ENCODE data around the gene KIF22.
"Not testable (repeated sequence)": the region's sequence is repeated elsewhere in the genome, so short reads cannot be mapped to it uniquely, and the experiment has no call there.

The KIF22 gene

GRCh38 chr16:29784901-29785500 lies 5.5 kb upstream of the KIF22 start:
- Histone ChIP-seq H3K27me3 (ENCODE audit: insufficient read depth, low read length) (peaks cover 6% of the 10 kb centered on the region), H3K36me3 (ENCODE audit: insufficient read depth, low read length) (no peaks in the 10 kb centered on the region), H3K9me3 (ENCODE audit: insufficient read depth, low read depth, low read length) (no peaks in the 10 kb centered on the region), H3K4me3 (ENCODE audit: low read length) (peak overlapping the region; percentile 41), H3K27ac (ENCODE audit: low read depth, low read length) (no peak overlapping the region), H3K4me1 (ENCODE audit: insufficient read depth, low read length) (peaks cover 2% of the 10 kb centered on the region; the same call in 1 of the 2 replicates), H3K9ac (ENCODE audit: low read depth, low read length) (peak overlapping the region; percentile 21; the same call in 1 of the 2 replicates)
- 5% methylated on average over 38 of the region's 38 CpGs for WGBS

- not testable (repeated sequence) for H3K9me3 ChIP-seq (ENCODE audit: insufficient read depth, low read depth, low read length); H3K27ac ChIP-seq (ENCODE audit: low read depth, low read length); H3K27me3 ChIP-seq (ENCODE audit: insufficient read depth, low read length); H3K4me1 ChIP-seq (ENCODE audit: insufficient read depth, low read length); H3K9ac ChIP-seq (ENCODE audit: low read depth, low read length); H3K36me3 ChIP-seq (ENCODE audit: insufficient read depth, low read length); H3K4me3 ChIP-seq (ENCODE audit: low read length)
- WGBS, result 91% methylated on average over 4 of the region's 4 CpGs
These were observed 3.4 kb upstream of the KIF22 start for GRCh38 chr16:29787155-29787554.

- Histone ChIP-seq H3K27ac (ENCODE audit: low read depth, low read length) (peak overlapping the region; percentile 66), H3K27me3 (ENCODE audit: insufficient read depth, low read length) (peaks cover 5% of the 10 kb centered on the region)
These were observed 772 bp upstream of the KIF22 start for GRCh38 chr16:29789775-29790182.

GRCh38 chr16:29790949-29791844 lies 646 bp downstream of the KIF22 start:
- 3% methylated on average over 28 of the region's 31 CpGs for WGBS
- H3K27me3 ChIP-seq (ENCODE audit: insufficient read depth, low read length), result no peaks in the 10 kb centered on the region
- peaks cover 14% of the 10 kb centered on the region; the same call in 1 of the 2 replicates for H3K4me1 ChIP-seq (ENCODE audit: insufficient read depth, low read length)

More at GRCh38 chr16:29789775-29790182, 772 bp upstream of the KIF22 start:
- Histone ChIP-seq H3K9ac (ENCODE audit: low read depth, low read length) (peak overlapping the region; percentile 79), H3K4me3 (ENCODE audit: low read length) (peak overlapping the region; percentile 90), H3K36me3 (ENCODE audit: insufficient read depth, low read length) (peaks cover 12% of the 10 kb centered on the region; the same call in 1 of the 2 replicates), H3K9me3 (ENCODE audit: insufficient read depth, low read depth, low read length) (no peaks in the 10 kb centered on the region), H3K4me1 (ENCODE audit: insufficient read depth, low read length) (peaks cover 14% of the 10 kb centered on the region; the same call in 1 of the 2 replicates)
- WGBS, result 82% methylated on average over 20 of the region's 20 CpGs

GRCh38 chr16:29791845-29792807 lies 1.6 kb downstream of the KIF22 start:
- Histone ChIP-seq H3K9ac (ENCODE audit: low read depth, low read length) (peak overlapping the region; percentile 93; the same call in 1 of the 2 replicates), H3K36me3 (ENCODE audit: insufficient read depth, low read length) (peaks cover 30% of the 10 kb centered on the region), H3K9me3 (ENCODE audit: insufficient read depth, low read depth, low read length) (no peaks in the 10 kb centered on the region), H3K27ac (ENCODE audit: low read depth, low read length) (no peak overlapping the region), H3K4me3 (ENCODE audit: low read length) (peak overlapping the region; percentile 90), H3K4me1 (ENCODE audit: insufficient read depth, low read length) (peaks cover 14% of the 10 kb centered on the region; the same call in 1 of the 2 replicates), H3K27me3 (ENCODE audit: insufficient read depth, low read length) (no peaks in the 10 kb centered on the region)
- whole genome bisulfite sequencing, result 87% methylated on average over 8 of the region's 9 CpGs

More at GRCh38 chr16:29790949-29791844, 646 bp downstream of the KIF22 start:
- Histone ChIP-seq H3K27ac (ENCODE audit: low read depth, low read length) (peak overlapping the region; percentile 75), H3K9ac (ENCODE audit: low read depth, low read length) (peak overlapping the region; percentile 93), H3K36me3 (ENCODE audit: insufficient read depth, low read length) (peaks cover 21% of the 10 kb centered on the region), H3K4me3 (ENCODE audit: low read length) (peak overlapping the region; percentile 90), H3K9me3 (ENCODE audit: insufficient read depth, low read depth, low read length) (no peaks in the 10 kb centered on the region)

GRCh38 chr16:29793153-29793552 lies 2.6 kb downstream of the KIF22 start:
- not testable (repeated sequence) for H3K27ac ChIP-seq (ENCODE audit: low read depth, low read length); H3K9me3 ChIP-seq (ENCODE audit: insufficient read depth, low read depth, low read length); H3K4me3 ChIP-seq (ENCODE audit: low read length); H3K9ac ChIP-seq (ENCODE audit: low read depth, low read length); H3K27me3 ChIP-seq (ENCODE audit: insufficient read depth, low read length)
- Histone ChIP-seq H3K4me1 (ENCODE audit: insufficient read depth, low read length) (peaks cover 14% of the 10 kb centered on the region; the same call in 1 of the 2 replicates), H3K36me3 (ENCODE audit: insufficient read depth, low read length) (peaks cover 40% of the 10 kb centered on the region)
- 94% methylated on average over 18 of the region's 18 CpGs for WGBS

GRCh38 chr16:29794231-29794710 lies 3.7 kb downstream of the KIF22 start:
- 94% methylated on average over 3 of the region's 3 CpGs for WGBS
- H3K27ac ChIP-seq (ENCODE audit: low read depth, low read length), result no peak overlapping the region
- peaks cover 14% of the 10 kb centered on the region; the same call in 1 of the 2 replicates for H3K4me1 ChIP-seq (ENCODE audit: insufficient read depth, low read length)
- peaks cover 52% of the 10 kb centered on the region for H3K36me3 ChIP-seq (ENCODE audit: insufficient read depth, low read length)
- no peak overlapping the region for H3K4me3 ChIP-seq (ENCODE audit: low read length)
- H3K9ac ChIP-seq (ENCODE audit: low read depth, low read length), result no peak overlapping the region
- no peaks in the 10 kb centered on the region for H3K9me3 ChIP-seq (ENCODE audit: insufficient read depth, low read depth, low read length)
- H3K27me3 ChIP-seq (ENCODE audit: insufficient read depth, low read length), result no peaks in the 10 kb centered on the region

GRCh38 chr16:29802416-29802935 lies 11.9 kb downstream of the KIF22 start:
- no peaks in the 10 kb centered on the region for H3K9me3 ChIP-seq (ENCODE audit: insufficient read depth, low read depth, low read length)
- 97% methylated on average over 8 of the region's 8 CpGs for WGBS
- peaks cover 68% of the 10 kb centered on the region for H3K36me3 ChIP-seq (ENCODE audit: insufficient read depth, low read length)
- H3K27ac ChIP-seq (ENCODE audit: low read depth, low read length), result no peak overlapping the region
- H3K9ac ChIP-seq (ENCODE audit: low read depth, low read length), result no peak overlapping the region; the same call in 1 of the 2 replicates
- no peaks in the 10 kb centered on the region for H3K27me3 ChIP-seq (ENCODE audit: insufficient read depth, low read length)
- H3K4me1 ChIP-seq (ENCODE audit: insufficient read depth, low read length), result peaks cover 14% of the 10 kb centered on the region; the same call in 1 of the 2 replicates
- no peak overlapping the region for H3K4me3 ChIP-seq (ENCODE audit: low read length)

- Histone ChIP-seq H3K36me3 (ENCODE audit: insufficient read depth, low read length) (peaks cover 62% of the 10 kb centered on the region), H3K4me3 (ENCODE audit: low read length) (no peak overlapping the region), H3K27ac (ENCODE audit: low read depth, low read length) (no peak overlapping the region), H3K27me3 (ENCODE audit: insufficient read depth, low read length) (no peaks in the 10 kb centered on the region), H3K9ac (ENCODE audit: low read depth, low read length) (no peak overlapping the region), H3K4me1 (ENCODE audit: insufficient read depth, low read length) (peaks cover 20% of the 10 kb centered on the region; the same call in 1 of the 2 replicates), H3K9me3 (ENCODE audit: insufficient read depth, low read depth, low read length) (no peaks in the 10 kb centered on the region)
- WGBS, result 86% methylated on average over 7 of the region's 8 CpGs
These were observed 13.5 kb downstream of the KIF22 start for GRCh38 chr16:29804020-29804419.
